ENCODE results near the gene SEMA4B. TPM values are rescaled to one million over a fixed set of nuclear protein-coding genes. Genes with fewer than 3 reads are reported as not detected.
A peak's percentile ranks its signal among the peaks of the same experiment; 100 is the strongest.

SEMA4B gene
- total and polyA plus RNA-seq, 9 of the 15 experiments (the other 6 are each of a cell fraction or from before 2014, with no cell fraction given) = 1.3 to 33.6 (median 11.0) TPM

DNA sequence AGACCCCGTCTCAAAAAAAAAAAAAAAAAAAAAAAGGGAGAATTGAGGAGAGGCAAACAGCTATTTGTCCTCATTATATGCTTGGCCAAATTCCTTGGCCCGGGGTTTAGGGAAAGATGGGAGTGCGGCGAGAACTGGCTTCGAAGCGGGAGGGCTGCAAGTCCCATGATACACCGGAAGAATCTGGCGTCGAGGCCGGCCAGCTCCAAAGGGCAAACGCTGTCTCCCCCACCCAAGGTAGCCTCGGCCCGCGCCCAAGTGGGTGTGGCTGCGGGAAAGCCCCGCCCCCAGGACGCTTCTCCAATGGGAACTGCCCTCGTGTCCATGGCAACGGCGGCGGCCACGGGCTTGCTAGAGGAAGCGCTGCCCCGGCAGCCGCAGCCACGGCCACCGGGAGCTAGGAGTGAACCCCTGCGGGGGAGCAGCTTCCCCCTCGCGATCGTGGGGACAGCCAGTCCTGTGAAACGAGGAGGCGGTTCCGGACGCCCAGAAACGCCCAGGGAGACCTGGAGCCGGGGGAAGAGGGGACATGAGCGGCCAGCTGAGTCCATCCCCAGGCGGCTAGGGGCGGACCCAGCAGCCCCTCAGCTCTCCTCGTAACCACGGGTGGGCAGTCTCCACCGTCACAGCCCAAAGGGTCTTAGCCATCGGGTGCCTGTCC is 48.2 kb downstream of the SEMA4B start, which contains the start of gene TTLL13 (continued):
- TF ChIP-seq KDM5B (IDR thresholded peaks at IDR 0.05; ENCODE audit: insufficient replicate concordance, low read depth, low read length) = peak; percentile 56
- TF ChIP-seq, protein P1, sequence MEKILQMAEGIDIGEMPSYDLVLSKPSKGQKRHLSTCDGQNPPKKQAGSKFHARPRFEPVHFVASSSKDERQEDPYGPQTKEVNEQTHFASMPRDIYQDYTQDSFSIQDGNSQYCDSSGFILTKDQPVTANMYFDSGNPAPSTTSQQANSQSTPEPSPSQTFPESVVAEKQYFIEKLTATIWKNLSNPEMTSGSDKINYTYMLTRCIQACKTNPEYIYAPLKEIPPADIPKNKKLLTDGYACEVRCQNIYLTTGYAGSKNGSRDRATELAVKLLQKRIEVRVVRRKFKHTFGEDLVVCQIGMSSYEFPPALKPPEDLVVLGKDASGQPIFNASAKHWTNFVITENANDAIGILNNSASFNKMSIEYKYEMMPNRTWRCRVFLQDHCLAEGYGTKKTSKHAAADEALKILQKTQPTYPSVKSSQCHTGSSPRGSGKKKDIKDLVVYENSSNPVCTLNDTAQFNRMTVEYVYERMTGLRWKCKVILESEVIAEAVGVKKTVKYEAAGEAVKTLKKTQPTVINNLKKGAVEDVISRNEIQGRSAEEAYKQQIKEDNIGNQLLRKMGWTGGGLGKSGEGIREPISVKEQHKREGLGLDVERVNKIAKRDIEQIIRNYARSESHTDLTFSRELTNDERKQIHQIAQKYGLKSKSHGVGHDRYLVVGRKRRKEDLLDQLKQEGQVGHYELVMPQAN (IDR thresholded peaks at IDR 0.05; ENCODE audit: borderline replicate concordance) = 0 out of 2 replicates have a peak, but pooled peaks have one; percentile 49
- 0 out of 2 replicates have a peak, but pooled peaks have one; percentile 27 for TF ChIP-seq CEBPG (CRISPR knock-in tag; IDR thresholded peaks at IDR 0.05)
- no peak for TF ChIP-seq CEBPG (tag; conservative IDR thresholded peaks at IDR 0.05 in 1 of 2, IDR thresholded peaks at IDR 0.05 in 1 of 2)
- TF ChIP-seq SMAD4 (CRISPR knock-in tag; conservative IDR thresholded peaks at IDR 0.05) = 0 out of 2 replicates have a peak, but pooled peaks have one; percentile 39
- TF ChIP-seq, protein P2, sequence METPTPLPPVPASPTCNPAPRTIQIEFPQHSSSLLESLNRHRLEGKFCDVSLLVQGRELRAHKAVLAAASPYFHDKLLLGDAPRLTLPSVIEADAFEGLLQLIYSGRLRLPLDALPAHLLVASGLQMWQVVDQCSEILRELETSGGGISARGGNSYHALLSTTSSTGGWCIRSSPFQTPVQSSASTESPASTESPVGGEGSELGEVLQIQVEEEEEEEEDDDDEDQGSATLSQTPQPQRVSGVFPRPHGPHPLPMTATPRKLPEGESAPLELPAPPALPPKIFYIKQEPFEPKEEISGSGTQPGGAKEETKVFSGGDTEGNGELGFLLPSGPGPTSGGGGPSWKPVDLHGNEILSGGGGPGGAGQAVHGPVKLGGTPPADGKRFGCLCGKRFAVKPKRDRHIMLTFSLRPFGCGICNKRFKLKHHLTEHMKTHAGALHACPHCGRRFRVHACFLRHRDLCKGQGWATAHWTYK (CRISPR knock-in tag; IDR thresholded peaks at IDR 0.05) = peak; percentile 85
- no peak for TF ChIP-seq ILF3 (IDR thresholded peaks at IDR 0.05; ENCODE audit: borderline replicate concordance)
- no peak for TF ChIP-seq HSF4 (CRISPR knock-in tag; IDR thresholded peaks at IDR 0.05; ENCODE audit: borderline replicate concordance)
- TF ChIP-seq HDAC1 (IDR thresholded peaks at IDR 0.05) = peak in 1 of 2 experiments; percentile 81; a peak in 1 of 4 replicates
- peak; percentile 51; the same call in 1 of the 2 replicates for TF ChIP-seq MTA3 (IDR thresholded peaks at IDR 0.05; ENCODE audit: borderline replicate concordance)
- TF ChIP-seq NR4A1 (CRISPR knock-in tag; IDR thresholded peaks at IDR 0.05) = 0 out of 2 replicates have a peak, but pooled peaks have one; percentile 46
- no peak for TF ChIP-seq NR4A1 (tag; IDR thresholded peaks at IDR 0.05)
- TF ChIP-seq, protein P3, sequence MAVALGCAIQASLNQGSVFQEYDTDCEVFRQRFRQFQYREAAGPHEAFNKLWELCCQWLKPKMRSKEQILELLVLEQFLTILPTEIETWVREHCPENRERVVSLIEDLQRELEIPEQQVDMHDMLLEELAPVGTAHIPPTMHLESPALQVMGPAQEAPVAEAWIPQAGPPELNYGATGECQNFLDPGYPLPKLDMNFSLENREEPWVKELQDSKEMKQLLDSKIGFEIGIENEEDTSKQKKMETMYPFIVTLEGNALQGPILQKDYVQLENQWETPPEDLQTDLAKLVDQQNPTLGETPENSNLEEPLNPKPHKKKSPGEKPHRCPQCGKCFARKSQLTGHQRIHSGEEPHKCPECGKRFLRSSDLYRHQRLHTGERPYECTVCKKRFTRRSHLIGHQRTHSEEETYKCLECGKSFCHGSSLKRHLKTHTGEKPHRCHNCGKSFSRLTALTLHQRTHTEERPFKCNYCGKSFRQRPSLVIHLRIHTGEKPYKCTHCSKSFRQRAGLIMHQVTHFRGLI (CRISPR knock-in tag; IDR thresholded peaks at IDR 0.05) = 0 out of 2 replicates have a peak, but pooled peaks have one; percentile 34
- TF ChIP-seq RFX1 (IDR thresholded peaks at IDR 0.05) = peak; percentile 96
- 0 out of 2 replicates have a peak, but pooled peaks have one; percentile 29 for TF ChIP-seq CTBP1 (IDR thresholded peaks at IDR 0.05; ENCODE audit: borderline replicate concordance)
- TF ChIP-seq BMI1 (IDR thresholded peaks at IDR 0.05; ENCODE audit: low read length) = peak; percentile 77
- no peak for TF ChIP-seq ZFP30 (CRISPR knock-in tag; IDR thresholded peaks at IDR 0.05; ENCODE audit: borderline replicate concordance)
- TF ChIP-seq, protein P4, sequence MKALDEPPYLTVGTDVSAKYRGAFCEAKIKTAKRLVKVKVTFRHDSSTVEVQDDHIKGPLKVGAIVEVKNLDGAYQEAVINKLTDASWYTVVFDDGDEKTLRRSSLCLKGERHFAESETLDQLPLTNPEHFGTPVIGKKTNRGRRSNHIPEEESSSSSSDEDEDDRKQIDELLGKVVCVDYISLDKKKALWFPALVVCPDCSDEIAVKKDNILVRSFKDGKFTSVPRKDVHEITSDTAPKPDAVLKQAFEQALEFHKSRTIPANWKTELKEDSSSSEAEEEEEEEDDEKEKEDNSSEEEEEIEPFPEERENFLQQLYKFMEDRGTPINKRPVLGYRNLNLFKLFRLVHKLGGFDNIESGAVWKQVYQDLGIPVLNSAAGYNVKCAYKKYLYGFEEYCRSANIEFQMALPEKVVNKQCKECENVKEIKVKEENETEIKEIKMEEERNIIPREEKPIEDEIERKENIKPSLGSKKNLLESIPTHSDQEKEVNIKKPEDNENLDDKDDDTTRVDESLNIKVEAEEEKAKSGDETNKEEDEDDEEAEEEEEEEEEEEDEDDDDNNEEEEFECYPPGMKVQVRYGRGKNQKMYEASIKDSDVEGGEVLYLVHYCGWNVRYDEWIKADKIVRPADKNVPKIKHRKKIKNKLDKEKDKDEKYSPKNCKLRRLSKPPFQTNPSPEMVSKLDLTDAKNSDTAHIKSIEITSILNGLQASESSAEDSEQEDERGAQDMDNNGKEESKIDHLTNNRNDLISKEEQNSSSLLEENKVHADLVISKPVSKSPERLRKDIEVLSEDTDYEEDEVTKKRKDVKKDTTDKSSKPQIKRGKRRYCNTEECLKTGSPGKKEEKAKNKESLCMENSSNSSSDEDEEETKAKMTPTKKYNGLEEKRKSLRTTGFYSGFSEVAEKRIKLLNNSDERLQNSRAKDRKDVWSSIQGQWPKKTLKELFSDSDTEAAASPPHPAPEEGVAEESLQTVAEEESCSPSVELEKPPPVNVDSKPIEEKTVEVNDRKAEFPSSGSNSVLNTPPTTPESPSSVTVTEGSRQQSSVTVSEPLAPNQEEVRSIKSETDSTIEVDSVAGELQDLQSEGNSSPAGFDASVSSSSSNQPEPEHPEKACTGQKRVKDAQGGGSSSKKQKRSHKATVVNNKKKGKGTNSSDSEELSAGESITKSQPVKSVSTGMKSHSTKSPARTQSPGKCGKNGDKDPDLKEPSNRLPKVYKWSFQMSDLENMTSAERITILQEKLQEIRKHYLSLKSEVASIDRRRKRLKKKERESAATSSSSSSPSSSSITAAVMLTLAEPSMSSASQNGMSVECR (CRISPR knock-in tag; IDR thresholded peaks at IDR 0.05) = peak; percentile 81
